GM18868 (cell line): Measurements from ENCODE around the gene GAGE13.
"Not testable (repeated sequence)": the region's sequence is repeated elsewhere in the genome, so short reads cannot be mapped to it uniquely, and the experiment has no call there.

Source experiments
- ATAC-seq: cut with Tn5 transposase; IDR thresholded peaks from one replicate; pipeline ENCODE4 v1.9.1; 2021; ENCODE audit warnings: mild to moderate bottlenecking, moderate library complexity; ENCODE audit not compliant: unreplicated experiment

Gene GAGE13

DNA sequence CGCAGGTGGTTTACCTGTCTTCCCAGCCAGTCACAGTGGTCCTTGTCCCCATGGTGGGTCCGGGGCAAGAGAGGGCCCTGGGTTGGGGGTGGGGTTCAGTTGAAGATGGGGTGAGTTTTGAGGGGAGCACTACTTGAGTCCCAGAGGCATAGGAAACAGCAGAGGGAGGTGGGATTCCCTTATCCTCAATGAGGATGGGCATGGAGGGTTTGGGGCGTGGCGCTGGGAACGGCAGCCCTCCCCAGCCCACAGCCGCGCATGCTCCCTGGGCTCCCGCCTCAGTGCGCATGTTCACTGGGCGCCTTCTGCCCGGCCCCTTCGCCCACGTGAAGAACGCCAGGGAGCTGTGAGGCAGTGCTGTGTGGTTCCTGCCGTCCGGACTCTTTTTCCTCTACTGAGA lies at the start of gene GAGE13:
TSS of gene GAGE13 (plus strand) at position 301 of the 400 bp plus-strand sequence. CDS start 1,156 bp downstream, outside the sequence.
- ATAC-seq = not testable (repeated sequence)

GRCh38 chrX:49282647-49283011 lies 48.8 kb upstream of the GAGE13 start:
- ATAC-seq = no peak

- ATAC-seq = no peak
These were observed 47.2 kb upstream of the GAGE13 start for GRCh38 chrX:49284212-49284611.

DNA sequence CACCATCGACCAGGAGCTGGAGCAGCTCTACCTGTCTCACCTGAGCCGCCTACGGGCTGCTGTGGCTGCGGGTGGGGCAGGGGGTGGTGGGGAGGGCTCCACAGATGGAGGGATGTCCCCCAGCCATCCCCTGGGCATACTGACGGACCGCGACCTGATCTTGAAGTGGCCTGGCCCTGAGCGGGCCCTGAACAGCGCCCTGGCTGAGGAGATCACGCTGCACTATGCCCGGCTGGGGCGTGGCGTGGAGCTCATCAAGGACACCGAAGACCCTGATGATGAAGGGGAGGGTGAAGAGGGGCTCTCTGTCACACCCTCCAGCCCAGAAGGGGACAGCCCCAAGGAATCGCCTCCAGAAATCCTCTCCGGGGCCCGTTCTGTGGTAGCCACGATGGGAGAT lies 45.2 kb upstream of the GAGE13 start:
- no peak for ATAC-seq

DNA sequence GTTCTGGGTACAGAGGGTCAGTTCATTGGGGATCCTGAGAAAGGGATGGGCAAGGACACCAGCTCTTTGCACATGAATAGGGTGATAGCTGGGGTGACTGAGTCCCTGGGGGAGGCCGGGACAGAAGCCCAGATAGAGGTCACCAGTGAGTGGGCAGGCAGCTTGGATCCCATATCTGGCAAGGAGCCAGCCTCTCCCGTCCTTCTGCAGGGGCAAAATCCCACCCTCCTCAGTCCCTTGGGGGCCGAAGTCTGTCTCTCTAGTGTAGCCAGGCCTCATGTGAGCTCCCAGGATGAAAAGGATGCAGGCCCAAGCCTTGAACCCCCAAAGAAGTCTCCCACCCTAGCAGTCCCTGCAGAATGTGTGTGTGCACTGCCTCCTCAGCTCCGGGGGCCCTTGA lies 44.8 kb upstream of the GAGE13 start:
- no peak for ATAC-seq

- ATAC-seq = no peak
These were observed 43.7 kb upstream of the GAGE13 start for GRCh38 chrX:49287665-49288064.

GRCh38 chrX:49290215-49290614 lies 41.2 kb upstream of the GAGE13 start:
- no peak for ATAC-seq

DNA sequence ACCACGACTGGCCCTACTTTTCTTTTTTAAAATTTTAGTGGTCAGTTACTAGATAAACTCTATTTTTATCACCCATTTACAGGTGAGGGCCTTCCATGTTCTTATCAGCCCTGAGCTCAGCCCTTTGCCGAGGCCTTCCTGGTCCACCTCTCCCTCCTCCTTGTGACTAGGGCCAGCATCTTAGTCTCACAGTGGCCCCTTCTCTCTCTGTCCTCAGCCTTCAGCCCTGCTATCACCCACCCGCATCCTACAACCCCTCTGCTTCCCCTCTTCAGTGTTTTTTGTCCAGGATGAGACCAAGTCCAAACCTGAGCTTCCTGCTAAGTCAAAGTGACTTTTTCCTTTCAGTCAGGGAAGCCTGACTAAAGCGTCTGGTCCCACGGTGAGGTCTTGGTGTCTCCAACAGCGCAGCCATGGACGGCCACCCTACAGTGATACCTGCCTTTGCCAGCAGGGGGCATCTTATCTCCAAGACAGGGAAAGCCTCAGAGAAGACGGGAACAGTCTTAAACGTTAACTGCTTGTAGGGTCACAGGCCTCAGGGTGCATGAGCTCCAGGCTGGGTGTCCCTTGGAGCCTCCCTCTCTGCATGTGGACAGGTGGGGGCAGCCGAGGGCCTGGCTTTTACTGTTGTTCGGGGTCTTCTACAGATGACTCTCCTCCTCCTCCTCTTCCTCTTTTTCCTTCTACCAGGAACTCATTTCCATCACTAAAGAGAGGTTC lies 39.6 kb upstream of the GAGE13 start:
- peak; percentile 82 for ATAC-seq

GRCh38 chrX:49292400-49293362 lies 38.7 kb upstream of the GAGE13 start:
- no peak for ATAC-seq

DNA sequence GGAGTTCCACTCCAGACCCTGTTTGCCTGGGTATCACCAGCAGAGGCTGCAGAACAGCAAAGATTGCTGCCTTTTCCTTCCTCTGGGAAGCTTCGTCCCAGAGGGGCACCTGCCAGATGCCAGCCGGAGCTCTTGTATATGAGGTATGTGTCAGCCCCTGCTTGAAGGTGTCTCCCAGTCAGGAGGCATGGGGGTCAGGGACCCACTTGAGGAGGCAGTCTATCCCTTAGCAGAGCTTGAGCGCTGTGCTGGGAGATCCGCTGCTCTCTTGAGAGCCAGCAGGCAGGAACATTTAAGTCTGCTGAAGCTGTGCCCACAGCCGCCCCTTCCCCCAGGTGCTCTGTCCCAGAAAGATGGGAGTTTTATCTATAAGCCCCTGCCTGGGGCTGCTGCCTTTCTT lies 32.1 kb upstream of the GAGE13 start:
- ATAC-seq = not testable (repeated sequence)

DNA sequence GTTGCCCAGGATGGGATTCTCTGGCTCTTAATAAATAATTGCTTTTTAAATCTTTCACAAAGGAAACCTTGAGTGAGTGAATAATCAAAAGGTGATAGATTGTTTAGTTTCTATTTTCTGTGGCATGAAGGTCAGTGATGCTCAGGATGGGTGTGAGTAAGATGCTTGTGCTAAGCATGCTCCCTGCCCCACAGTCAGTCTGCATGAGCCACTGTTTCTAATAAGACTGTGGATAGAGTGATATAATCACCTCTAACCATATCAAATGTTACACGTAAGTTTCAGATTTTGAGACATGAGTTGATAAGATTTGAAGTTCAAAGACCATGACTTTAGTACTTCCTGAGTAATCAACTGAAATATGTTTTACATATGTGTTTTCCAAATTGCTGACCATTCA lies 30.7 kb upstream of the GAGE13 start:
- no peak for ATAC-seq

GRCh38 chrX:49303346-49303745 lies 28.0 kb upstream of the GAGE13 start, which contains the start of gene GAGE10:
Gene GAGE10, plus strand, starts transcription at chrX:49303646. Its CDS starts 1,214 bp downstream, at chrX:49304860.
- no peak for ATAC-seq

DNA sequence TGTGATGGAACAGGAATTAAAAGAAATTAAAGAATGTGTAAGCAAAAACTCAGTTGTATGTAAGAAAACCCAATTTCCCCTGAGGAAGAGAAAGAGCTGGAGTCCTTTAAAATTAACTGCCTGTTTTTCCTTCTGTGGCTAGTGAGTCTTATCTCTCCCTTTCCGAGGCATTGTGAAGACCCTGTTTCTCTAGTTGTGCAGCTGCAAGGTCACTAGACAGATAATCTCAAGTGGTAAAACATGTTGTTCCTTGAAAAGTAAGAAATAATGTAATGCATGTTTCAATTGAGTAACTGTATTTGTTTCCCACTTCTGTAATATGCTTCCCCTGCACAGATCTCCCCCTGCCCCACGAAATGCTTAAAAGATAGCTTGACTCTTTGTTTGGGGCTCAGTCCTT lies 23.6 kb upstream of the GAGE13 start:
- not testable (repeated sequence) for ATAC-seq

- ATAC-seq = peak; percentile 67
These were observed 22.6 kb upstream of the GAGE13 start for GRCh38 chrX:49308604-49309269.

DNA sequence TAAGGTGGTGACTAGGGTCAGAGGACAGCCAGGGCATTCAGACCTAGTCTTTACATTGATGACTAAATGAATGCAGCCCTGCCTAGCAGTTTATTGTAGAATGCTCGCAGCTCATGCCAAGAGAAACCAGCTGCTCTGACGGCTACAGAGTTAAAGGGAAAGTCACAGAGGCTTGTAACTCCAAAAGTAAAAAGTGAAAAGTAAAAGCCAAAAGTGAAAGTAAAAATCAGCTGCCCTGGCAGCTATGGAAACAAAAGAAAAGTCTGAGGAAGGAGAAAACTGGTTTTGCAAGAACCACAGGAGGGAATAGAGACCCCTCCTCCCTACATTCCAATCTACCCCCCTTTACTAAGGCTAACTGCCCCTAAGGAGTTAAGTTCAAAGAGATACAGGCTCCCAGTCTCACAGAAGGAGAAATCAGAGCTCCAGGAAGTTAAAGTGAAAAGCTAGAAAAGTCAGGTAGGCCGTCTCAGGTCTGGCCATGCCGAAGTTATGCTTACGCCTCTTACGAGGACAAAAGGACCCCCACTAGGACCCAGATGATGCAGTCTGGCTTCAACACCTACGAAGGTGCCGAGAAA lies 21.9 kb upstream of the GAGE13 start:
- ATAC-seq = peak; percentile 55

GRCh38 chrX:49310371-49310770 lies 21.0 kb upstream of the GAGE13 start:
- ATAC-seq = no peak

DNA sequence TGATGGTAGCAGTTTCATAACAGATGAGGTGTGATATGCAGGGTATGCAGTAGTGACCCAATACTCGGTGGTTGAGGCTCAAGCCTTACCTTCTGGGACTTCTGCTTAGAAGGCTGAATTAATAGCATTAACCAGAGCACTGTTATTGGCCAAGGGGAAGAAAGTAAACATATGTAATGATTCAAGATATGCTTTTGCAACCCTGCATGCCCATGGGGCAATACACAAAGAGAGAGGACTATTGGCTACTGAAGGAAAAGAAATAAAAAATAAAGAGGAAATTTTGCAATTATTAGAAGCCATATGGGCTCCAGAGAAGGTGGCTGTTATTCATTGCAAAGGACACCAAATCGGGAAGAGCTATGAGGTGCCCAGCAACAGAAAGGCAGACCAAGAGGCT lies 19.2 kb upstream of the GAGE13 start:
- ATAC-seq = no peak

DNA sequence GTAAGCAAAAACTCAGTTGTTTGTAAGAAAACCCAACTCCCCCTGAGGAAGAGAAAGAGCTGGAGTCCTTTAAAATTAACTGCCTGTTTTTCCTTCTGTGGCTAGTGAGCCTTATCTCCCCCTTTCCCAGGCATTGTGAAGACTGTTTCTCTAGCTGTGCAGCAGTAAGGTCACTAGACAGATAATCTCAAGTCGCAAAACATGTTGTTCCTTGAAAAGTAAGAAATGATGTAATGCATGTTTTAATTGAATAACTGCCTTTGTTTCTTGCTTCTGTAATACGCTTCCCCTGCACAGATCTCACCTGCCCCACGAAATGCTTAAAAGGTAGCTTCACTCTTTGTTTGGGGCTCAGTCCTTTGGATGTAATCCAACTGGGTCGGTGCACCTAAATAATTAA lies 15.3 kb upstream of the GAGE13 start:
- ATAC-seq = no peak

DNA sequence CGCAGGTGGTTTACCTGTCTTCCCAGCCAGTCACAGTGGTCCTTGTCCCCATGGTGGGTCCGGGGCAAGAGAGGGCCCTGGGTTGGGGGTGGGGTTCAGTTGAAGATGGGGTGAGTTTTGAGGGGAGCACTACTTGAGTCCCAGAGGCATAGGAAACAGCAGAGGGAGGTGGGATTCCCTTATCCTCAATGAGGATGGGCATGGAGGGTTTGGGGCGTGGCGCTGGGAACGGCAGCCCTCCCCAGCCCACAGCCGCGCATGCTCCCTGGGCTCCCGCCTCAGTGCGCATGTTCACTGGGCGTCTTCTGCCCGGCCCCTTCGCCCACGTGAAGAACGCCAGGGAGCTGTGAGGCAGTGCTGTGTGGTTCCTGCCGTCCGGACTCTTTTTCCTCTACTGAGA lies 9.6 kb upstream of the GAGE13 start, which contains the start of gene GAGE12J:
TSS of gene GAGE12J (plus strand) at position 301 of the 400 bp plus-strand sequence. CDS start 1,157 bp downstream, outside the sequence.
- not testable (repeated sequence) for ATAC-seq

- ATAC-seq = not testable (repeated sequence)
These were observed 9.1 kb upstream of the GAGE13 start for GRCh38 chrX:49322266-49322665.

DNA sequence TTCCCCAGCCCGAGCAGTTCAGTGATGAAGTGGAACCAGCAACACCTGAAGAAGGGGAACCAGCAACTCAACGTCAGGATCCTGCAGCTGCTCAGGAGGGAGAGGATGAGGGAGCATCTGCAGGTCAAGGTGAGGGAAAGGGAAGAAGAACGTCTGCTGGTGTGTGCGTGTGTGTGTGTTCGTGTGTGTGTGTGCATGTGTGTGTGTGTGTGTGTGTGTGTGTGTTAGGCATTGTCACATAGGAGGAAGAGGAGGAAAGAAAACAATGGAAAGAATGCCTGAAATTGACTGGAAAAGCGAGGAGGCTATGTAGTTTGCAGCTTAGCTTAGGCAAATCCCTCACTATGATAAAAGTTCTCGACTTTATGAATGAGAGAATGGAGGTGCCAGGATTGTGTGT lies 7.6 kb upstream of the GAGE13 start:
- not testable (repeated sequence) for ATAC-seq
